Body of pancreas (tissue), 4 donors: ENCODE data around the gene NXPE3.

Source experiments
- POLR2A ChIP-seq, 3 donors: fragments of 450-650 bp; IDR thresholded peaks; one replicate each; pipeline ENCODE4 v1.6.1; 2016; ENCODE audit warnings: antibody characterized with exemption in 3 of 3, mild to moderate bottlenecking in 2 of 3
- TF ChIP-seq, protein P1 (sequence below), 7 experiments: fragments of 450-650 bp in 4 of 7; fragments of 200-600 bp in 3 of 7; sonication (generic) in 3 of 7; IDR thresholded peaks; one replicate each; pipeline ENCODE4 v1.5.1; 2016 to 2019; ENCODE audit warnings: antibody characterized with exemption in 7 of 7

- TF ChIP-seq, protein P1, sequence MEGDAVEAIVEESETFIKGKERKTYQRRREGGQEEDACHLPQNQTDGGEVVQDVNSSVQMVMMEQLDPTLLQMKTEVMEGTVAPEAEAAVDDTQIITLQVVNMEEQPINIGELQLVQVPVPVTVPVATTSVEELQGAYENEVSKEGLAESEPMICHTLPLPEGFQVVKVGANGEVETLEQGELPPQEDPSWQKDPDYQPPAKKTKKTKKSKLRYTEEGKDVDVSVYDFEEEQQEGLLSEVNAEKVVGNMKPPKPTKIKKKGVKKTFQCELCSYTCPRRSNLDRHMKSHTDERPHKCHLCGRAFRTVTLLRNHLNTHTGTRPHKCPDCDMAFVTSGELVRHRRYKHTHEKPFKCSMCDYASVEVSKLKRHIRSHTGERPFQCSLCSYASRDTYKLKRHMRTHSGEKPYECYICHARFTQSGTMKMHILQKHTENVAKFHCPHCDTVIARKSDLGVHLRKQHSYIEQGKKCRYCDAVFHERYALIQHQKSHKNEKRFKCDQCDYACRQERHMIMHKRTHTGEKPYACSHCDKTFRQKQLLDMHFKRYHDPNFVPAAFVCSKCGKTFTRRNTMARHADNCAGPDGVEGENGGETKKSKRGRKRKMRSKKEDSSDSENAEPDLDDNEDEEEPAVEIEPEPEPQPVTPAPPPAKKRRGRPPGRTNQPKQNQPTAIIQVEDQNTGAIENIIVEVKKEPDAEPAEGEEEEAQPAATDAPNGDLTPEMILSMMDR (IDR thresholded peaks at IDR 0.05) = no peak
- no peak for TF ChIP-seq POLR2A (IDR thresholded peaks at IDR 0.05)
Measured at GRCh38 chr3:101781166-101781565, 2.2 kb downstream of the NXPE3 start.
